ENCODE data around the gene KIAA0753.

KIAA0753 gene

GRCh38 chr17:6569370-6570285 lies 70.9 kb downstream of the KIAA0753 start:
- DNase-seq (ENCODE audit: low spot score) = no peak

GRCh38 chr17:6568184-6568758 lies 72.2 kb downstream of the KIAA0753 start:
- DNase-seq (ENCODE audit: low spot score) = no peak

- no peak for DNase-seq (ENCODE audit: low spot score)
Measured at GRCh38 chr17:6567528-6568183, 72.9 kb downstream of the KIAA0753 start.

GRCh38 chr17:6561446-6561845 lies 79.1 kb downstream of the KIAA0753 start:
- DNase-seq (ENCODE audit: low spot score) = no peak

- DNase-seq (ENCODE audit: low spot score) = no peak
Measured at GRCh38 chr17:6560496-6560895, 80.0 kb downstream of the KIAA0753 start.

- no peak for DNase-seq (ENCODE audit: low spot score)
Measured at GRCh38 chr17:6559753-6560215, 80.7 kb downstream of the KIAA0753 start.

GRCh38 chr17:6558932-6559752 lies 81.4 kb downstream of the KIAA0753 start:
- DNase-seq (ENCODE audit: low spot score) = no peak

- DNase-seq (ENCODE audit: low spot score) = no peak
Measured at GRCh38 chr17:6558276-6558675, 82.2 kb downstream of the KIAA0753 start.

- no peak for DNase-seq (ENCODE audit: low spot score)
Measured at GRCh38 chr17:6557040-6557438, 83.5 kb downstream of the KIAA0753 start.

GRCh38 chr17:6556121-6557039 lies 84.1 kb downstream of the KIAA0753 start, which contains the start of gene PITPNM3:
Gene PITPNM3, minus strand, starts transcription at chr17:6556555. Its CDS starts 149 bp downstream, at chr17:6556406.
- no peak for DNase-seq (ENCODE audit: low spot score)

GRCh38 chr17:6555331-6556120 lies 85.0 kb downstream of the KIAA0753 start:
- no peak for DNase-seq (ENCODE audit: low spot score)

- no peak for DNase-seq (ENCODE audit: low spot score)
Measured at GRCh38 chr17:6554871-6555330, 85.6 kb downstream of the KIAA0753 start.

GRCh38 chr17:6554342-6554741 lies 86.2 kb downstream of the KIAA0753 start:
- no peak for DNase-seq (ENCODE audit: low spot score)

- no peak for DNase-seq (ENCODE audit: low spot score)
Measured at GRCh38 chr17:6551869-6552531, 88.5 kb downstream of the KIAA0753 start.

GRCh38 chr17:6551356-6551755 lies 89.2 kb downstream of the KIAA0753 start:
- DNase-seq (ENCODE audit: low spot score) = no peak

GRCh38 chr17:6549384-6550036 lies 91.0 kb downstream of the KIAA0753 start:
- no peak for DNase-seq (ENCODE audit: low spot score)

- DNase-seq (ENCODE audit: low spot score) = no peak
Measured at GRCh38 chr17:6548578-6549330, 91.8 kb downstream of the KIAA0753 start.

GRCh38 chr17:6548034-6548433 lies 92.5 kb downstream of the KIAA0753 start:
- no peak for DNase-seq (ENCODE audit: low spot score)

Measured in NAMALWA (cell line).